GM12801 (cell line): ENCODE measurements around the gene NR3C1.

ENCODE experiments used
- TF ChIP-seq, protein P1 (sequence below): IDR thresholded peaks from one replicate; pipeline ENCODE4 v1.5.1; 2011; ENCODE audit warnings: control low read depth; ENCODE audit not compliant: insufficient read length; ENCODE audit errors: extremely low read depth

NR3C1 gene

DNA sequence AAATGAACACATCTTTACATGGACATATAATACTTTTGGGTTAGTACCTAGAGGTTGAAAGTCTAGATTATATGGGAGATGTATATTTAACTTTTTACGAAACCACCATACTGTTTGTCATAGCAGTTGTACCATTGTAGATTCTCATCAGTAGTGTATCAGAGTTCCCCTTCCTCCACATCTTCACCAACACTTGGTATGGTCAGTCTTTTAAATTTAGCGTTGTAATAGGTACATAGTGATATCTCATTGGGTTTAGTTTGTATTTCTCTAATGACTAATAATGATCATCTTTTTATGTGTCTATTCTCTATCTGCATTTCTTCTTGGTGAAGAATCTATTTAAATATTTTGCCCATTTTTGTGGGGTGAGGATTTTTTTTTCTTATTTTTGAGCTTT is 137.5 kb downstream of the NR3C1 start:
- TF ChIP-seq, protein P1, sequence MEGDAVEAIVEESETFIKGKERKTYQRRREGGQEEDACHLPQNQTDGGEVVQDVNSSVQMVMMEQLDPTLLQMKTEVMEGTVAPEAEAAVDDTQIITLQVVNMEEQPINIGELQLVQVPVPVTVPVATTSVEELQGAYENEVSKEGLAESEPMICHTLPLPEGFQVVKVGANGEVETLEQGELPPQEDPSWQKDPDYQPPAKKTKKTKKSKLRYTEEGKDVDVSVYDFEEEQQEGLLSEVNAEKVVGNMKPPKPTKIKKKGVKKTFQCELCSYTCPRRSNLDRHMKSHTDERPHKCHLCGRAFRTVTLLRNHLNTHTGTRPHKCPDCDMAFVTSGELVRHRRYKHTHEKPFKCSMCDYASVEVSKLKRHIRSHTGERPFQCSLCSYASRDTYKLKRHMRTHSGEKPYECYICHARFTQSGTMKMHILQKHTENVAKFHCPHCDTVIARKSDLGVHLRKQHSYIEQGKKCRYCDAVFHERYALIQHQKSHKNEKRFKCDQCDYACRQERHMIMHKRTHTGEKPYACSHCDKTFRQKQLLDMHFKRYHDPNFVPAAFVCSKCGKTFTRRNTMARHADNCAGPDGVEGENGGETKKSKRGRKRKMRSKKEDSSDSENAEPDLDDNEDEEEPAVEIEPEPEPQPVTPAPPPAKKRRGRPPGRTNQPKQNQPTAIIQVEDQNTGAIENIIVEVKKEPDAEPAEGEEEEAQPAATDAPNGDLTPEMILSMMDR: no peak

GRCh38 chr5:143263272-143263810 is 140.1 kb downstream of the NR3C1 start:
- TF ChIP-seq, protein P1: no peak

- TF ChIP-seq, protein P1: no peak
These were observed 140.9 kb downstream of the NR3C1 start for GRCh38 chr5:143262393-143263174.

DNA sequence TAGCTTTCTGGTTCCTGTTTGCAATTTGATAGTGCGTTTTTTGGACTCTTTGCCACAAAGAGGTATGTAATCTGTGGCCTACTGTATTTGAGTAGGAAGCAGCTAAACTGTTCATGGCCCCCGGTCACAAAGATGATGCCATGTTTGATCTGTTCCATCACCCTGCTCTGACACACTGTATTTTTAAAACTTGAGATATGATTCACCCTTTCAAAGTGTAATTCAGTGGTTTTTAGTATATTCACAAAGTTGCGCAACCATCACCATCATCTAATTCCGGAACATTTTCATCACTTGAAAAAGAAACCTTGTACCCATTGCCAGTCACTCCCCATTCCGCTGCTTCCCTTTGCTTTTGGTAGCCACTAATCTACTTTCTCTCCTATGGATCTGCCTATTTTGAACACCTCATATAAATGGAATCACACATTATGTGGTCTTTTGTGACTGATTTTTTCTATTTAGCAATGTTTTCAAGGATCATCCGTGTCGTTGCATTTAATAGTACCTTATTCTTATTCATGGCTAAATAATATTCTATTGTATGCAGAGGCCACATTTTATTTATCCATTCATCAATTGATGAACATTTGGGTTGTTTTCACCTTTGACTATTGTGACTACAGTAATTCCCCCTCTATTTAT is 141.6 kb downstream of the NR3C1 start:
- TF ChIP-seq, protein P1: no peak

GRCh38 chr5:143259254-143259605 is 144.3 kb downstream of the NR3C1 start:
- TF ChIP-seq, protein P1: no peak

DNA sequence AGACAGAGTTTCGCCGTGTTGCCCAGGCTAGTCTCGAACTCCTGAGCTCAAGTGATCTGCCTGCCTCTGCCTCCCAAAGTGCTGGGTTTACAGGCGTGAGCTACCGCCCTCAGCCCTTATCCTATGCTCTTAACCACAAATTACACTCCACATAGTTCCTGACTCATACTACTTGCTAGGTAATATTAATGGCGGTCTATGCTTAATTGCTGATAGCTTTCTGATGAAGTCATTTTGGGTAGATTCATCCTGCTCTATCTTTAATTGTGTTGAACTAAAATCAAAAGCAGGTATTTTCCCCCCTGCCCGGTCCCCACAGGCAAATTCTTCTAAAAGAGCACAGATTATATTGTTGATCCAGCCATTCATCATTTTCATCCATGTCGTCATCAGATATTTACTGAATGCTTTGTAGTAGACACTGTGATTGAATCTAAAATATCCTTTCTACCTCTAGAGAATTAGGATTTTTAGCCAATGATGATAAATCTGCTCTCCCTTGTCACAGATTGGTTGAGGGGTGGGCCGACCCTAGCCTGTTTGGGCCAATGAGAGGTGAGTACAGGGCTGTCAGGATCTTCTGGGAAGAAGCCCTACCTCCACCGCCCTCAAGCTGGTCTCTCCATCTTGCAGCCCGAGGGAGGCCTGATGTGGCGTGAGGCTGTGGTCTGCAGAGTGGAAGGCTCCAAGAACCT is 144.8 kb downstream of the NR3C1 start:
- TF ChIP-seq, protein P1: no peak

DNA sequence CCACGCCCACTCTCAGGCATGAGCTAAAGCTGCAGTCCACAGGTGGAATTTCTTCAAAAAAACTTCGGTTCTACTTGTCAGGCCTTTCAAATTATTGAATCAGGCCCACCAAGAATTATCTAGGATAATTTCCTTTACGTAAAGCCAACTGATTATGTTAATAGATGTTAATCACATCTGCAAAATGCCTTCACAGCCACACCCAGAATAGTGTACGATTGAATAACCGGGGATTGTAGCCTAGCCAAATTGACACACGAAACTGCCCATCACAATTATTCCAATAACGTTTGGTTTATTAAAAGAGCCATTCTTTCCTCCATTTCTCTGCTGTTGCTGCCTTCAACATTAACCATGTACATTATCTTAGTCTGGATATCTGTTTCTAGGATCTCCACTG is 148.7 kb downstream of the NR3C1 start:
- TF ChIP-seq, protein P1: no peak
